GM21447 (cell line): Measurements from ENCODE around the gene DAP.
"Not testable (repeated sequence)": the region's sequence is repeated elsewhere in the genome, so short reads cannot be mapped to it uniquely, and the experiment has no call there.

Experiments
- ATAC-seq: cut with Tn5 transposase; IDR thresholded peaks from one replicate; pipeline ENCODE4 v1.9.1; 2021; ENCODE audit not compliant: unreplicated experiment

The DAP gene

DNA sequence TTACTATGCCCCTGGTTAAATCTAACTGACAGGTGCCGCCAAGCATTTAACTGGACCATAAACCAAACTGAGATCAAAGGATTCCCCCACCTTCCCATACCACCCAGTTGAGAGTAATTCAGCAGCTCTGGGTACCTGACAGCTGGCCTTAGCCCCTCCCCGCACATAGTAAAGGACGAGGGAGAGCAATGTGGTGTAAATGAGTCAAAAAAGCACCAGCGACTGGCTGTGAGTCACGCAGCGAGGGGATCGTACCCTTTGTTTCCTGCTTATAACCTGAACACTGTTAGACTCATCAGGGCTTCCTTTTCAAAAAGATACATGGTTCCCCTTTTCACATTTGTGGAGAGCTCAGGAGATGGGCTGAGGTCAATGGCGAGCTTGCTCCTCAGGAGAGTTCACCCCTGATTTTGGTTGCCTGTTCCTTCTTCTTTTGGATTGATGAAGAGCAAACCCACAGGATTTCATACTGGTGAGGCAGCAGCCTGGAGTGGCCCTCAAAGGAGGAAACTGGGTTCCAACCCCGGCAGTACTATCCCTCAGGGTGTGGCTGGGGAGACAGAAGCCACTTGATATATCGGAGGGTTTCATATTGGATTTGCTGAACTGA, 125.7 kb downstream of the DAP start:
- ATAC-seq, result peak; percentile 57

DNA sequence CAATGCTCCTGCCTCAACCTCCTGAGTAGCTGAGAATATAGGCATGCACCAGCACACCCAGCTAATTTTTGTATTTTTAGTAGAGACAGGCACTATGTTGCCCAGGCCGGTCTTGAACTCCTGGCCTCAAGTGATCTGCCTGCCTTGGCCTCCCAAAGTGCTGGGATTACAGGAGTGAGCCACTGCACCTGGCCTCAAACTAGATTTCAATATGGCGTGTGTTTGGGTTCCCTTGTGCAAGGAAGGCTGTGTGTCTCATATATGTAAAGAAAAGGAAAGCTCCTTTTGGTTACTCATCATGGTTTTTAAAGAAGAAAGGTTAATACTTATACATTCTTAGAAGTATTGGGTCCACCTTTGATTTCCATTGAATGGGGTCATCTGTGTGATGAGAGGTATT, 126.5 kb downstream of the DAP start:
- ATAC-seq, result no peak

DNA sequence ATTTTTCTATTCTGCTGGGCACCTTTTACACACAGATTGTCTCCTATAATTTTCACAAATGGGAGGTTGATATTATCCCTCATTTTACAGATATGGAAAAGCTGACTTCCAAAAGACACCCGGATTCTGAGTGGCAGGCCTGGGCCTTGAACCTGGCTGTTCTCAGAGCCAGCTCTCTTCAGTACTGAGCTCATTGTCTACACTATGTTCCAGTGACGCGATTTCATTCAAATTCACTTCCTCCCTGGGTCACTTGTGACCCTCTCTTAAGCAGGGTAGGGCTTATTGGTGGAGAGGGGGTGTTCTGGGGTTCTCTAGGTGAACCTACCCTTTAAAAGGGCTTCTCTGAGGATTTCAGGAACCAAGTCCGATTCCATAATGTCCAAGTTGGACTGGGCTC, 127.0 kb downstream of the DAP start:
- ATAC-seq, result no peak

DNA sequence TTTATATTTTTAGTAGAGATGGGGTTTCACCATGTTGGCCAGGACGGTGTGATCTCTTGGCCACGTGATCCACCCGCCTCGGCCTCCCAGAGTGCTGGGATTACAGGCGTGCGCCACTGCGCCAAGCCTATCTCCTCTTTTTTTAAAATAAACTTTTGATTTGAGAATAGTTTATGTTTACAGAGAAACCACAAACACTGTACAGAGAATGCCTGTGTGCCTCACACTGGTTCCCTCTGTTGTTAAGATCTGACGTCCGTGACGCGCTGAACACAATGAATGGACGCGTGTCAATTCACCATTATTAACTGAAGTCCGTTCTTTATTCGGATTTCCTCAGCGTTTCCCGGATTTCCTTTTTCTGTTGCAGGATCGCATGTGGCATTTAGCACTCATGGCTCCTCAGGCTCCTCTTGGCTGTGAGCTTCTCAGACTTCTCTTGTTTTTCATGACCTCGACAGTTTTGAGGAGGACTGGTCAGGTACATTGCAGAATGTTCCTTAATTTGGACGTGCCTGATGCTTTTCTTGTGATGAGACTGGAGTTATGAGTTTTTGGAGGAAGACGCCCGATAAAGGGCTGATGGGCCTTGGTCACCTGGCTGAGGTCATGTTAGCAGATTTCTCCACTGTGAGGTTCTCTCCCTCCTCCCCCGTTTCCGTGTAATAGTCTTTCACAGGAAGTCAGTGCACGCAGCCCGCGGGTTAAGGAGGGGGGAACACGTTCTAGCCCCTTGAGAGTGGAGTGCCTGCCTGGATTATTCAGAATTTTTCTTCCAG, 127.6 kb downstream of the DAP start:
- peak; percentile 10 for ATAC-seq

DNA sequence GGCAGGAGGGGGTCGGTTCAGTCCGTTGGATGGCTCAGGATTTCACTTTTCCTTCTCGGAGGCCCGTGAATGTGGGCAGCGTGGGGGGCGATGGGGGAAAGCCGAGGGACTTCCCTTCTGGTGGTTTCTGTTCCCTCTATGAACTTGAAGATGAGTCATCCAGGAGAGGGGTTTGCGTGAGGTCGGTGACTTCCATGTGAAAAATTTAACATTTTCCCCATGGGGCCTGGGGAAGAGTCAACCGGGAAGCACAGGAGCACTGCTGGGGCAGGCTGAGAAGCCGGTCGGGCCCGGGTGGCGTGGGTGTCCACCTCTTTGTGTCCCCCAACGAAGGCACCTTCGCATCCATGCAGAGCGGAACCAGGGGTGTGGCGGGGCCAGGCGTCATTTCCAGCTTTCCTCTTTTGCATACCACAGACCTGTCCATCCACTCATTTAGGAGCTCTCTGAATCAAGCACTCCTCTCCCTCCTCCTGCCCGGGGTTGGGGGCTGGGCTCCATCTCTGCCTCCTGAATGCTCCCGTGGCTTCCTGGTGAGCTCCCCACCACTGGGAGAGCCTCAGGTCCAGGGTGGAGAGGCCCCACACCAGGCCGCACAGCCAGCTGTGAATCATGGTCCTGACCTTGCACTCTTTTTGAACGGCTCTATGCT, 128.8 kb downstream of the DAP start:
- peak; percentile 44 for ATAC-seq

DNA sequence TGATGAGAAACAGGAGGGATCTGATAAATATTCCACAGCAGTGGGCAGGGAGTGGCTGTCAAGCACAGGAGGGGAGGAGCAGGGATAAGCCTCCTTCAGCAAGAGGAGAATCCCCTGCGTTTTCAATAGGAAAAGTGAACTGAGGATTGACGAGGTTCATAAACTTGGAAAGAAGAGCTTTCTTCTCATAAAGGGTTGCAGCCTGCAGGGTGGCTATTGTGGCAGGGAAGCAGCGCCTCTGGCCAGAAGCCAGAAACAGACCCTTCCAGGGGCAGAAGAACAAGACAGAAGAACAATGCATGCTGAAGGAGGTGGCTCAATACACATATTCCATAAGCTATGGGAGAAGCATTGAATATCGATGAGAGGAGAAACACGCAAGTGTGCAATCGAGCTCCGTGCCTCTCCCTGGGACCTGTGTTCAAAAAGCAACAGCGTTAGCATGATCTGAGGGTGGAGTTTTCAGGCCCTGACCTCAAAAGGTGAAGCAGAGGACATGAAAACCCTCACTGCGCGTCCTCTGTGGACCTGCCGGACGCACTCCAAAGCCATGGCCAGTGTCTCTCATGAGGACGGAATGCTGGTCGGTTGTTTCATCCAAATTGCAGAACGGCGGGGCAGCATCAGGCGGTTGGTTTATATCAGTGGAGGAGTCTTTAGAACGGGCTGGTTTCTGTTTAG, 129.6 kb downstream of the DAP start:
- peak; percentile 2 for ATAC-seq

DNA sequence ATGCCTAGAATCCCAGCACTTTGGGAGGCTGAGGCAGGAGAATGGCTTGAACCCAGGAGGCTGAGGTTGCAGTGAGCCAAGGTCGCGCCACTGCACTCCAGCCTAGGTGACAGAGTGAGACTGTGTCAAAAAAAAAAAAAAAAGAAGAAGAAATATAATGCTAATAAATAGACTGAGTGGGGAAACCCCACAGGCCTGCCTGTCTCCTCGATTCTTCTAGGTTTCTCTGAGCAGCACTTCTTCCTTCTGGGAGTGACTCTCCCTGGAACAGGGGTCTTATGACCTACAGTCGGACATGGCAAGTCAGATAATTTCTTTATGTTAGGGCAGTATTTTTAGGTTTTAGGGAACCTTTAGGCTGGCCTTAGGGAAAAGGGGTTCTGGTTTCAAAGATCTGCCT, 130.3 kb downstream of the DAP start:
- not testable (repeated sequence) for ATAC-seq

DNA sequence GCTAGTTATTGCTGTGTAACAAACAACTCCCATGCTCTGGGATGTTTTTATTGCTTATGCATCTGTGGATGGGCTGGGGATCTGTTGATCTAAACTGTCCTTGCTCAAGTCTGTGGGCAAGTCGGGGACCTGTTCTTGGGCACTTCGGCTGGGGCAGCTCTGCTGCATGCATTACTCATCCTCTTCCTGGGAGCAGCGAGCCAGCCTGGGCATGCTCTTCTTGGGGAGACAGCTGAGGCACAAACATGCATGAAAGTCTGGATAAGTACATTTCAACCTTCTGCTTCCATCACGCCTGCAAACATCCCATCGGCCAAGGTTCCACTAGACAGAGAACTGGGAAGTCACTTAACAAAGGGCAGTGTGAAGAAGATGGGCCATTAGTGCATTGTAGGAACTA, 130.9 kb downstream of the DAP start:
- ATAC-seq, result no peak

DNA sequence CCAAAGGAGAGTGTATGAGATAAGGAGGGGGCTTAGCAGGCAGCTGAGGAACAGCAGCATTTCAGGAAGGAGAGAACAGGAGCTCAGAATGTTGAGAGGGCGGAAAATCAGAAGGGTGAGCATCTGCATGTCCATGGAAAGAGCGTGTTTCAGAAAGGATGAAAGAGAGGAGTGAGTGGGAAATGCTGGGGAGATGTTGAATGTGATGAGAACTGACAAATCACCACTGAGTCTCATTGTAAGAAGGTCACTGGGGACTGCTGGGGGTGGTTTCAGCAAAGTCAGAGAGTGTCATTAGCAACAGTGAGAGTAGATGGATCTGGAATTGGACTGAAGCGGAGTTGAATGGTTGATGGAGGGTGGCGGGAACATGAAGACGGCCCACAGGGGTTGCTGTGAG, 131.4 kb downstream of the DAP start:
- no peak for ATAC-seq
